ENCODE data around the gene APIP.

- TF ChIP-seq, protein P1, sequence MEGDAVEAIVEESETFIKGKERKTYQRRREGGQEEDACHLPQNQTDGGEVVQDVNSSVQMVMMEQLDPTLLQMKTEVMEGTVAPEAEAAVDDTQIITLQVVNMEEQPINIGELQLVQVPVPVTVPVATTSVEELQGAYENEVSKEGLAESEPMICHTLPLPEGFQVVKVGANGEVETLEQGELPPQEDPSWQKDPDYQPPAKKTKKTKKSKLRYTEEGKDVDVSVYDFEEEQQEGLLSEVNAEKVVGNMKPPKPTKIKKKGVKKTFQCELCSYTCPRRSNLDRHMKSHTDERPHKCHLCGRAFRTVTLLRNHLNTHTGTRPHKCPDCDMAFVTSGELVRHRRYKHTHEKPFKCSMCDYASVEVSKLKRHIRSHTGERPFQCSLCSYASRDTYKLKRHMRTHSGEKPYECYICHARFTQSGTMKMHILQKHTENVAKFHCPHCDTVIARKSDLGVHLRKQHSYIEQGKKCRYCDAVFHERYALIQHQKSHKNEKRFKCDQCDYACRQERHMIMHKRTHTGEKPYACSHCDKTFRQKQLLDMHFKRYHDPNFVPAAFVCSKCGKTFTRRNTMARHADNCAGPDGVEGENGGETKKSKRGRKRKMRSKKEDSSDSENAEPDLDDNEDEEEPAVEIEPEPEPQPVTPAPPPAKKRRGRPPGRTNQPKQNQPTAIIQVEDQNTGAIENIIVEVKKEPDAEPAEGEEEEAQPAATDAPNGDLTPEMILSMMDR (IDR thresholded peaks at IDR 0.05): no peak
- no peak for TF ChIP-seq EP300 (IDR thresholded peaks at IDR 0.05)
Measured at GRCh38 chr11:34851916-34852315, 64.3 kb downstream of the APIP start.

All from tibial nerve (tissue), 4 donors.